HEK293 (cell line): Measurements from ENCODE around the gene DENND10.
"Not testable (repeated sequence)": the region's sequence is repeated elsewhere in the genome, so short reads cannot be mapped to it uniquely, and the experiment has no call there.

Source experiments
- YY1 ChIP-seq: fragments of 450-650 bp; formaldehyde crosslinking; IDR thresholded peaks from 2 replicates; pipeline ENCODE4 v1.5.1; 2018; ENCODE audit warnings: missing biosample characterization, missing genetic modification characterization
- YY2 ChIP-seq: fragments of 450-650 bp; formaldehyde crosslinking; IDR thresholded peaks from 2 replicates; pipeline ENCODE4 v1.5.1; 2016; ENCODE audit warnings: missing biosample characterization, missing genetic modification characterization
- ZNF274 ChIP-seq, 2 experiments: fragments of 200-500 bp in 1 of 2; fragments of 450-650 bp in 1 of 2; sonication (Bioruptor generic) in 1 of 2; formaldehyde crosslinking in 1 of 2; IDR thresholded peaks; 2 replicates each; pipeline versions ENCODE4 v1.5.1 to v1.6.1; 2014 to 2016; ENCODE audit warnings: borderline replicate concordance in 1 of 2, inconsistent platforms in 1 of 2, low read length in 1 of 2, missing biosample characterization in 1 of 2, missing genetic modification characterization in 1 of 2
- ZNF530 ChIP-seq: fragments of 450-650 bp; formaldehyde crosslinking; IDR thresholded peaks from 2 replicates; pipeline ENCODE4 v1.5.1; 2016; ENCODE audit warnings: low read depth, missing biosample characterization, missing genetic modification characterization
- ZNF549 ChIP-seq: fragments of 450-650 bp; IDR thresholded peaks from 2 replicates; pipeline ENCODE4 v1.5.1; 2018; ENCODE audit warnings: missing biosample characterization, missing genetic modification characterization, mild to moderate bottlenecking, inconsistent platforms, moderate library complexity
- ZNF596 ChIP-seq: fragments of 450-650 bp; IDR thresholded peaks from 2 replicates; pipeline ENCODE4 v1.5.0; 2018; ENCODE audit warnings: missing biosample characterization, mild to moderate bottlenecking, missing genetic modification characterization, moderate library complexity
- ZNF670 ChIP-seq: fragments of 450-650 bp; formaldehyde crosslinking; IDR thresholded peaks from 2 replicates; pipeline ENCODE4 v1.5.1; 2016; ENCODE audit warnings: missing biosample characterization, missing genetic modification characterization, low read depth
- TF ChIP-seq, protein P1 (sequence below): fragments of 450-650 bp; formaldehyde crosslinking; IDR thresholded peaks from 2 replicates; pipeline ENCODE4 v1.5.1; 2016; ENCODE audit warnings: missing biosample characterization, missing genetic modification characterization

DNA sequence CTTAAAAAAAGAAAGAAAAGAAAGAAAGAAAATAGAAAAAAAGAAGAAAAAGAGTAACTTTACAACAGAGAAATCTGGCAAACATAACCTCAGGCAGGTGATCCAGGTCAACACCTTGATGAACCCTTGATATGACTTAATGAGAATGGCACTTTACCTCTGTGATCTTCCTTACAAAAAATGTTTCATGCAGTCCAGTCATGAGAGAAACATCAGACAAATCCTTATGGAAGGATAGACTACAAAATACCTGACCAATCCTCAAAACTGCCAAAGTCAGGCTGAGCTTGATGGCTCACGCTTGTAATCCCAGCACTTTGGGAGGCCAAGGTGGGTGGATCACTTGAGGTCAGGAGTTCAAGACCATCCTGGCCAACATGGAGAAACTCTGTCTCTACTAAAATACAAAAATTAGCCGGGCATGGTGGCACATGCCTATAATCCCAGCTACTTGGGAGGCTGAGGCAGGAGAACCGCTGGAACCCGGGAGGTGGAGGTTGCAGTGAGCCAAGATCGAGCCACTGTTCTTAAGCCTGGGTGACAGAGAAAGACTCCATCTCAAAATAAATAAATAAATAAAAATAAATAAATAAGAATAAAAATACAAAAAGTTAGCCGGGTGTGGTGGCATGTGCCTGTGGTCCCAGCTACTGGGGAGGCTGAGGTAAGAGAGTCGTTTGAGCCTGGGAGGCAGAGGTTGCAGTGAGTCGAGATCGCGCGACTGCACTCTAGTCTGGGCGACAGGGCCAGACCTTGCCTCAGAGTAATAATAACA is 7.1 kb upstream of the DENND10 start:
- not testable (repeated sequence) for TF ChIP-seq ZNF274 (IDR thresholded peaks at IDR 0.05; ENCODE audit: low read length); ZNF274 (tag by site-specific recombination; IDR thresholded peaks at IDR 0.05; ENCODE audit: borderline replicate concordance); ZNF670; ZNF596 (tag by site-specific recombination); ZNF530 (tag by site-specific recombination); YY1; YY2 (tag by site-specific recombination); ZNF549 (tag by site-specific recombination)
- TF ChIP-seq, protein P1, sequence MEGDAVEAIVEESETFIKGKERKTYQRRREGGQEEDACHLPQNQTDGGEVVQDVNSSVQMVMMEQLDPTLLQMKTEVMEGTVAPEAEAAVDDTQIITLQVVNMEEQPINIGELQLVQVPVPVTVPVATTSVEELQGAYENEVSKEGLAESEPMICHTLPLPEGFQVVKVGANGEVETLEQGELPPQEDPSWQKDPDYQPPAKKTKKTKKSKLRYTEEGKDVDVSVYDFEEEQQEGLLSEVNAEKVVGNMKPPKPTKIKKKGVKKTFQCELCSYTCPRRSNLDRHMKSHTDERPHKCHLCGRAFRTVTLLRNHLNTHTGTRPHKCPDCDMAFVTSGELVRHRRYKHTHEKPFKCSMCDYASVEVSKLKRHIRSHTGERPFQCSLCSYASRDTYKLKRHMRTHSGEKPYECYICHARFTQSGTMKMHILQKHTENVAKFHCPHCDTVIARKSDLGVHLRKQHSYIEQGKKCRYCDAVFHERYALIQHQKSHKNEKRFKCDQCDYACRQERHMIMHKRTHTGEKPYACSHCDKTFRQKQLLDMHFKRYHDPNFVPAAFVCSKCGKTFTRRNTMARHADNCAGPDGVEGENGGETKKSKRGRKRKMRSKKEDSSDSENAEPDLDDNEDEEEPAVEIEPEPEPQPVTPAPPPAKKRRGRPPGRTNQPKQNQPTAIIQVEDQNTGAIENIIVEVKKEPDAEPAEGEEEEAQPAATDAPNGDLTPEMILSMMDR (tag by site-specific recombination), result not testable (repeated sequence)
